Measurements from ENCODE around the gene DGKD. TPM values are rescaled to one million over a fixed set of nuclear protein-coding genes. Genes with fewer than 3 reads are reported as not detected.

The DGKD gene
- total RNA-seq, 3 donors from 2014 or later, result 17.1 to 41.3 (median 37.3) TPM

DNA sequence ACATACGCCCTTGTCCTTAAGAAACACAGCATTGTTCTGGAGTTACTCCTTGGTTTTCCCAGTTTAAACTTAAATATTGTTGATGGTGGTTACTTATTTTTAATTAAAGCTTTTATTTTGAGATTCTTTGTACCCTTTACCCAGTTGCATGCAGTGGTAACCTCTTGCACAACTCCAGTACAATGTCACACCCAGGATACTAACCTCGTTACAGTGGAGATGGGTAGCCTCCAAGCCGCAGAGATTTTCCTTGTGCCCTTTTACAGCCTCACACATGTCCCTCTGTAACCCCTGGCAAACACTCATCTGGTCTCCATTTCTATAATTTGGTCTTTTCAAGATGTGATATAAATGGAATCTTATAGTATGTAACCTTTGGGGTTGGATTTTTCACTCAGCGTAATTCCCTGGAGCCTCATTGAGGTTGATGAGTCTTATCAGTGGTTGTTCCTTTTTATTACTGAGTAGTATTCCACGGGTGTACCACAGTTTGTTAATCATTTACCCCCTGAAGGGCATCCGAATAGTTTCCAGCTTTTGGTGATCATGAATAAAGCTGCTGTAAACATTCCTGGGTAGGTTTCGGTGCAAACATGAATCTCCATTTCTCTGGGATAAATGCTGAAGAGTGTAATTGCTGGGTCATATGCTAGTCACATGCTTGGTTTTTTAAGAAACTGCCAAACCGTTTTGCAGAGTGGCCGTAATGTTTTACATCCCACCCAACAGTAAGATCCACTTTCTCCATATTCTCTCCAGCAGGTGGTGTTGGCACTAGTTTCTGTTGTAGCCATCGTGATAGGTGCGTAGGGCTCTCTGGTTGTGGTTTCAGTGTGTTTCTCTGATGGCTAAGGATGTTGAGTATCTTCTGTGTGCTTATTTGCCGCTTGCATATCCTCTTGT lies 68.6 kb downstream of the DGKD start:
- H3K27ac ChIP-seq, result no peak overlapping the region
- DNase-seq (ENCODE audit: low spot score in 2 of 2), result no peak
- H3K4me1 ChIP-seq, result no peaks in the 10 kb centered on the region
- no peaks in the 10 kb centered on the region for H3K9me3 ChIP-seq
- intact Hi-C loops (cut with DNase I; ENCODE audit: low total_unique reads), result no loop called here
- no peaks in the 10 kb centered on the region for H3K36me3 ChIP-seq
- TF ChIP-seq, protein P1, sequence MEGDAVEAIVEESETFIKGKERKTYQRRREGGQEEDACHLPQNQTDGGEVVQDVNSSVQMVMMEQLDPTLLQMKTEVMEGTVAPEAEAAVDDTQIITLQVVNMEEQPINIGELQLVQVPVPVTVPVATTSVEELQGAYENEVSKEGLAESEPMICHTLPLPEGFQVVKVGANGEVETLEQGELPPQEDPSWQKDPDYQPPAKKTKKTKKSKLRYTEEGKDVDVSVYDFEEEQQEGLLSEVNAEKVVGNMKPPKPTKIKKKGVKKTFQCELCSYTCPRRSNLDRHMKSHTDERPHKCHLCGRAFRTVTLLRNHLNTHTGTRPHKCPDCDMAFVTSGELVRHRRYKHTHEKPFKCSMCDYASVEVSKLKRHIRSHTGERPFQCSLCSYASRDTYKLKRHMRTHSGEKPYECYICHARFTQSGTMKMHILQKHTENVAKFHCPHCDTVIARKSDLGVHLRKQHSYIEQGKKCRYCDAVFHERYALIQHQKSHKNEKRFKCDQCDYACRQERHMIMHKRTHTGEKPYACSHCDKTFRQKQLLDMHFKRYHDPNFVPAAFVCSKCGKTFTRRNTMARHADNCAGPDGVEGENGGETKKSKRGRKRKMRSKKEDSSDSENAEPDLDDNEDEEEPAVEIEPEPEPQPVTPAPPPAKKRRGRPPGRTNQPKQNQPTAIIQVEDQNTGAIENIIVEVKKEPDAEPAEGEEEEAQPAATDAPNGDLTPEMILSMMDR (IDR thresholded peaks at IDR 0.05), result no peak
- TF ChIP-seq POLR2A (IDR thresholded peaks at IDR 0.05) (no peak), POLR2AphosphoS5 (IDR thresholded peaks at IDR 0.05) (no peak)
- no peak overlapping the region for H3K4me3 ChIP-seq
- H3K27me3 ChIP-seq, result no peaks in the 10 kb centered on the region

DNA sequence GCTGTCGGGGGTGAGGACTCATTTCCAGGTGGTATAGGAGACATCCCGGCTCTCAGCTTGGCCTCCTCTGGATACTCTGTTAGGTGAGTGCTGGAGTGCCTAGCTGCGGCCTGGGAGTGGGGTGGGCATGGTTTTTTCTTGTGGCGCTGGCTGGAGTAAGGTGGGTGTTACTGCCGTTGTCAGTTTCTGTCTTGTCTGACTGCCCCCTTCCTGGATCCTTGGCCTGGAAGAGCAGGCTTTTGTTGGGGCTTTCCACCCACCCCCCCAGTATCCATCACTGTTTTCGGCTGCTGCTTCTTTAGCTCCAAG lies 69.2 kb downstream of the DGKD start:
- peak overlapping the region in 1 of 2 donors; percentile 65 for H3K27ac ChIP-seq
- intact Hi-C loops (cut with DNase I; ENCODE audit: low total_unique reads), result no loop called here
- TF ChIP-seq POLR2AphosphoS5 (IDR thresholded peaks at IDR 0.05), result no peak
- H3K4me3 ChIP-seq, result no peak overlapping the region
- DNase-seq (ENCODE audit: low spot score in 2 of 2), result no peak
- H3K36me3 ChIP-seq, result no peaks in the 10 kb centered on the region
- no peaks in the 10 kb centered on the region for H3K9me3 ChIP-seq
- no peaks in the 10 kb centered on the region for H3K4me1 ChIP-seq
- no peaks in the 10 kb centered on the region for H3K27me3 ChIP-seq

DNA sequence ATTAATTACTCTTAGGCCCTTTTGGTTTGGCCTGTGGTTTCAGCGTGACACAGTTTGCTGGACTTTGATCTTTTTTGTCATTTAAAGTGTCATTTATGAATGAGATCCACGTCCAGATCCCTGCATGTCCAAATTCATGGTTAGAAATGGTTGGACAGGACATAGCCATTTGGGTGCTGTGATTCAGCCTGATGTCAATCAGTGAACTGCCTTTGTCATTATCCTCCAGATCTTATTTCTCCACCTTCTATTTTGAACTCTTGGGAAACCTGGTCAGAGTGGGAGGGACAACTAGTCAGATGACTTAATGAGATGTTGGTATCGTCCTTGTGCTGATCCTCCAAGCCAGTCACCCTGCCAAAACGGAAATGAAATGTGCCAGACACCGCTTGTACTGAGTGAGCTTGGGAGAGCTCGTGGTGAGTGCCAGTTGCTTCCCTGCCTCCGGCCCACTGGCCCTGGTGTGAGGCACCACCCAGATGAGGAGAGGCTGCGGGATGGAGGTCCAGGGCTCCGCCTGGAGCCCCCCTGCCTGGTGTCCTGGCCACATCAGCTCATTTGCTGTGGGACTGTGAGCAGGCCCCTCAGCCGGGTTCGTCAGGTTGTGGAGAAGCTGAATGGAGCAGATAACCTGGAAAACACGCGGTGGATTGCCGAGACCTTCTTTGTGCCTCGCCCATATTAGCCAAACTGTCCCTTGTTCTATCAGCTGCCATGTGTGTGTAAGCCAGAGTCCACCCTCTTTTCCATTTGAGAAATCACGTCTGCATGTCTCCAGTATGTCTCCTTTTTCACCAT lies 70.1 kb downstream of the DGKD start:
- no peaks in the 10 kb centered on the region for H3K9me3 ChIP-seq
- no peaks in the 10 kb centered on the region for H3K27me3 ChIP-seq
- H3K4me1 ChIP-seq, result no peaks in the 10 kb centered on the region
- no peaks in the 10 kb centered on the region for H3K36me3 ChIP-seq
- DNase-seq (ENCODE audit: low spot score in 2 of 2), result peak; percentile 67 to 93
- H3K4me3 ChIP-seq, result peak overlapping the region in 2 of 3 donors; percentile 20 to 30
- TF ChIP-seq, protein P1 (IDR thresholded peaks at IDR 0.05), result no peak
- peak in 1 of 3 donors; percentile 49 for TF ChIP-seq POLR2AphosphoS5 (IDR thresholded peaks at IDR 0.05)
- intact Hi-C loops (cut with DNase I; ENCODE audit: low total_unique reads), result no loop called here
- peak overlapping the region; percentile 65 to 71 for H3K27ac ChIP-seq

DNA sequence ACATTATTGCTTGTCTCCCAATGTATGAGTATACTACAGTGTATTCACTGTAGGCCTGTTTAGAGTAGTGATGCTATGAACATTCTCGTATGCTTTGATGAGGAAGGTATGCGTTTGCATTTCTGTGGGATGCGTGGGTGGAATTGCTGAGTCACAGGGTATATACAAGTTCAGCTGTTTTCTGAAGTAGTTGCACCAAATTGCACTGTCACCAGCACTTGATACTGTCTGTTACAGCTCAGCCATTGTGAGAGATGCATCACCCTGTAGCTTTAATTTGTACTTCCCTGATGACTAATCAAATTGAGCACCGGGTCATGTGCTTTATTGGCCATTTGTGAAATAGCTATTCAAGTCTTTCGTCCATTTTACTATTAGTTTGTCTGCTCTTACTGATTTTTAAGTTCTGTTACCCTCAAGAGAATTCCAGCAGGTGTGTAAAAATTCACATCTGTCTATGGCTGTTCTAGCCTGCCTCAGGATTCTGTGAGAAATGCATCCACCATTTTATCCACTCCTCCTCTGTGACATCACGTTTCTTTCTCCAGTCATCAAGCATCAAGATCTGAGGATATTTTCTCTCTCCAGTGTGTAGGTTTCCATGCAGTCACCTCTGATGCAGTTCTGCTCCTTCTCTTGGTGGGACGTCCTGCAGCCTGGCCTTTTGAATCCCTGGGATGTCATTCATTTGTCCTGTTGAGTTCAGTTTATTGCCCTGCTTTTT lies 72.5 kb downstream of the DGKD start:
- Histone ChIP-seq H3K4me3 (no peak overlapping the region), H3K36me3 (no peaks in the 10 kb centered on the region), H3K9me3 (no peaks in the 10 kb centered on the region), H3K4me1 (no peaks in the 10 kb centered on the region), H3K27ac (no peak overlapping the region), H3K27me3 (no peaks in the 10 kb centered on the region)
- intact Hi-C loops (cut with DNase I; ENCODE audit: low total_unique reads), result loop anchor here (1.0 kb wide), 1 partner anchor 27 kb away; no protein-coding TSS in a partner anchor
- TF ChIP-seq, protein P1 (IDR thresholded peaks at IDR 0.05), result no peak
- TF ChIP-seq POLR2A (IDR thresholded peaks at IDR 0.05) (no peak), POLR2AphosphoS5 (IDR thresholded peaks at IDR 0.05) (no peak)
- no peak for DNase-seq (ENCODE audit: low spot score in 2 of 2)

DNA sequence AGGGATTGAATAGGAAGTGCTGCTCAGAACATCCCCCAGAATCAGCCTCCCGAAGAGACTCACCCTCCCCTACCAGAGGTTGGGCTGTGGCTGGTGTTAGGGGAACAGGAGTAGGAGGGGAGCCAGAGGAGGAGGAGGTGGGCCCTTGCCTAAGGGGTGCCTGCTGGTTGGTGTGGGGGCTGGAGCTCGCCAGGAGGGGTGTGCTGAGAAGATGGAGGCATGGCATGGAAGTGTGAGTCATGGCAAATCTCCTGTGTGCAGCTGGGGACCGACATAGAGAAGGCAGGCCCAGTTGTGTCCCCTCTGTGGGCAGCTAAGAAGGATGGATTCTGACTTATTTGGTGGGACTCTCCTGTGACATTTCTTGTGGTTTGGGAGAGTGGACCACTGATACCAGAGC lies 73.7 kb downstream of the DGKD start:
- no peaks in the 10 kb centered on the region for H3K9me3 ChIP-seq
- DNase-seq (ENCODE audit: low spot score in 2 of 2), result no peak
- intact Hi-C loops (cut with DNase I; ENCODE audit: low total_unique reads), result no loop called here

More for the DNA sequence above, 73.7 kb downstream of the DGKD start:
- no peak overlapping the region for H3K27ac ChIP-seq
- TF ChIP-seq POLR2A (IDR thresholded peaks at IDR 0.05) (no peak), POLR2AphosphoS5 (IDR thresholded peaks at IDR 0.05) (no peak)
- TF ChIP-seq, protein P1 (IDR thresholded peaks at IDR 0.05), result no peak
- no peaks in the 10 kb centered on the region for H3K4me1 ChIP-seq
- no peaks in the 10 kb centered on the region for H3K27me3 ChIP-seq
- H3K4me3 ChIP-seq, result no peak overlapping the region
- H3K36me3 ChIP-seq, result no peaks in the 10 kb centered on the region
